Measurements from ENCODE around the gene HBS1L.

GRCh38 chr6:135056632-135057031, 2.0 kb upstream of the HBS1L start:
- TF ChIP-seq ZBTB33 (IDR thresholded peaks at IDR 0.05; ENCODE audit: borderline replicate concordance, low read depth) (no peak), SIN3A (IDR thresholded peaks at IDR 0.05; ENCODE audit: borderline replicate concordance, low read depth, low read length) (no peak), CTCF (IDR thresholded peaks at IDR 0.05) (no peak), NRF1 (IDR thresholded peaks at IDR 0.05; ENCODE audit: low read depth, low read length) (no peak)
